Fibroblast of villous mesenchyme (primary cell): ENCODE measurements around the gene PON2. TPM values are rescaled to one million over a fixed set of nuclear protein-coding genes. Genes with fewer than 3 reads are reported as not detected.
A peak's percentile ranks its signal among the peaks of the same experiment; 100 is the strongest.
"Not testable (repeated sequence)": the region's sequence is repeated elsewhere in the genome, so short reads cannot be mapped to it uniquely, and the experiment has no call there.

Experiments
- DNase-seq: peaks from one replicate; pipeline ENCODE4 v3.0.0-alpha.2; 2010; ENCODE audit warnings: low read depth
- H3K4me3 ChIP-seq: 2 replicates; pipeline ENCODE4 v1.5.1; 2011; ENCODE audit warnings: low read depth, mild to moderate bottlenecking, low read length
- CTCF ChIP-seq: IDR thresholded peaks from 2 replicates; pipeline ENCODE4 v1.5.1; 2012; ENCODE audit warnings: low read depth, mild to moderate bottlenecking, low read length; ENCODE audit not compliant: insufficient read depth
- total RNA-seq: library from RNA; depleted of rRNA; stranded (reverse); fragments of >200 nt; gene quantifications from 2 replicates; pipeline ENCODE4 v1.2.3, GENCODE V29; 2012

Gene PON2
- total RNA-seq, 1 donor = 95.9 TPM

- DNase-seq = peak; percentile 39
- H3K4me3 ChIP-seq = no peak overlapping the region
- TF ChIP-seq CTCF = no peak
These were observed 35.6 kb upstream of the PON2 start for GRCh38 chr7:95470452-95470851.

GRCh38 chr7:95469848-95470247, 35.0 kb upstream of the PON2 start:
- no peak for TF ChIP-seq CTCF
- DNase-seq = no peak
- no peak overlapping the region for H3K4me3 ChIP-seq

GRCh38 chr7:95469187-95469586, 34.4 kb upstream of the PON2 start:
- TF ChIP-seq CTCF = no peak
- DNase-seq = no peak
- H3K4me3 ChIP-seq = no peak overlapping the region

- TF ChIP-seq CTCF = no peak
- H3K4me3 ChIP-seq = no peak overlapping the region
These were observed 33.2 kb upstream of the PON2 start for GRCh38 chr7:95467912-95468607.

GRCh38 chr7:95460653-95461052, 25.8 kb upstream of the PON2 start:
- H3K4me3 ChIP-seq, DNase-seq: not testable (repeated sequence)

More at GRCh38 chr7:95467912-95468607, 33.2 kb upstream of the PON2 start:
- DNase-seq = no peak

GRCh38 chr7:95457947-95458346, 23.1 kb upstream of the PON2 start:
- DNase-seq = no peak
- TF ChIP-seq CTCF = no peak
- H3K4me3 ChIP-seq = no peak overlapping the region

- no peak for TF ChIP-seq CTCF
- H3K4me3 ChIP-seq = no peak overlapping the region
- peak; percentile 3 for DNase-seq
These were observed 19.7 kb upstream of the PON2 start for GRCh38 chr7:95454438-95455045.
